ENCODE measurements around the gene MATK.
"Not testable (repeated sequence)": the region's sequence is repeated elsewhere in the genome, so short reads cannot be mapped to it uniquely, and the experiment has no call there.

The MATK gene

DNA sequence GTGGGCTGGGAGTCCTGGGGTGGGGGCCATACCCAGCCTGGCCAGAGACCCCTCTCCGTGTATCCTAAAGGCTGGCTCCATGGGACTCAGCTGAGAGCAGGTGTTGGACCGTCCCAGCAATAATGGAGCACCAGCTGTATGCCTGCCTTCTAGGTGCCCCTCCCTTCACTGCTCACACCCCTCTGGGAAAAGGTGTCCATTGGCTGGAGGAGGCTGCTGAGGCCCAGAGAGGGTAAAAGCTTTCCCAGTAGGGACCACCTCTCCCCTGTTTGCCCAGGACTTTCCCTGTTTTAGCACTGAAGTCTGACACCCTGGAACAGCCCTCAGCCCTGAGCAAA, 10.8 kb downstream of the MATK start:
- Mint-ChIP-seq H3K36me3 (ENCODE audit: low read depth) (no peaks in the 10 kb centered on the region), H3K4me1 (ENCODE audit: low read depth) (no peaks in the 10 kb centered on the region), H3K27ac (no peak overlapping the region), H3K9me3 (no peaks in the 10 kb centered on the region), H3K4me3 (no peak overlapping the region), H3K27me3 (ENCODE audit: low read depth) (no peaks in the 10 kb centered on the region)
- no peak for DNase-seq (ENCODE audit: low spot score)

DNA sequence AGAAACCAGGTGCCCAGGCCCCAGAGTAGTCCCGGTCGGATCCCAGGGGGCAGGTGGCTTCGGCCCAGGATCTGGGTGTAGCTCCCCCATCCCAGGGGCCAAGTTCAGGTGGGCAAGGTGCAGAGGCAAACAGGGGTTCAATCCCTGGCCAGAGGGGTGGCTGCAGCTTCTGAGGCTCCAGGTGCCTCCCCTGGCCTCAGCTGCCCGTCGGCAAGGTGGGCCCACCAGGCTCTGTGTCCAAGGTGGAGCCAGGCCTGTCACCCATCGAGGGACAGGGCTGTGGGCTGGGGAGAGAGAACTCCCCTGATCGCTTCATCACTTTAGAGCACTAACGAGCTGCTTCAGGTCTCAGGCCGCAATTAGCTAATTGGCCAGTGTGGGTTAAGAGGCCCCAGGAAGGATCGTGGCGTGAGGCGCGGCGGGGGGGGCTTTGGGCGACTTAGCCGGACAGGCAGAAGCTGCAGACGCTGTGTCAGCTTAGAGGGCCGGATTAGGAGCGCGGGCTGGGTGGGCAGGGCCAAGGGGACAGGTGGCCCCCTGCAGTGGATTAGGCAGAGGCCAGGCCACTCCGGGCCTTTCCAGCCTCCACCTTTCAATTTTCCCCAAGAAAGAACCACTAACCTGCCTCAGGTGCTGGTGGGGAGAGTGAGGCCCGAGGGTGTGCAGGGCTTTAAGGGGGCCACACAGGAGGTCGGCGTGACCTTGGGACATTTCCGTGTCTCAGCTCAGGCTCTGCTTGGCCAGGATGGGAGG, 11.4 kb downstream of the MATK start:
- Mint-ChIP-seq H3K27me3 (ENCODE audit: low read depth) (no peaks in the 10 kb centered on the region), H3K27ac (no peak overlapping the region), H3K4me1 (ENCODE audit: low read depth) (no peaks in the 10 kb centered on the region), H3K36me3 (ENCODE audit: low read depth) (no peaks in the 10 kb centered on the region), H3K9me3 (no peaks in the 10 kb centered on the region), H3K4me3 (no peak overlapping the region)
- no peak for DNase-seq (ENCODE audit: low spot score)

DNA sequence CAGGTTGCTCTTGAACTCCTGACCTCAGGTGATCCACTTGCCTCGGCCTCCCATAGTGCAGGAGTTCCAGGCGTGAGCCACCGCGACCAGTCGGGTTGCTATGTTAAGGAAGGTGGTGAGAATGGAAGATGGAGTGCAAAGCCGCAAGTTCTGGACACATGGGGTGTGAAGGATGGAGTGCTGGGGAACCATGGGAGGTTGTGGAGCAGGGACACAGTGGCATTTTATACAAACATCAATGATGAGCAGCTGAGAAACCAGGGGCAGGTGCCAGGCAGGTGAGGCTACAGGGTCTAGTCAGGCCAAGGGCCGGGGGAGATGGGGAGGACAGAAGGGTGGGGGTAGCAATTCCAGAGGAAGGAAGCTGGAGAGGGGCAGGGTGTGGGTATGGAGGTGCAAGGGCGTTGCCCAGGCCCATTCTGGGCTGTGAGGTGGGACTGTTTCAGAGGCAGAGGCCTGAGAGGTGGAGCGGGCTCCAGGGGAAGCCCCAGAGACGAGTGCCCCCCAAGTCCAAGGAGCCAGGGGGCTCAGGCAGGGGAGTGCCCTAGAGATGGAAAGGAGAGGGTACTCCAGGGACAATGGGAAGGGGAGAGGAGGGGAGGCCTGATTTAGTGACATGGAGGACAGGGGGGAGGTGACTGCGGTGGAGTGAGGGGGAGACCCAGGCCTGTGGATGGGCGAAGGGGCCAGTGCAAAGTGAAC, 12.2 kb downstream of the MATK start:
- H3K36me3 Mint-ChIP-seq (ENCODE audit: low read depth): peaks cover 1% of the 10 kb centered on the region
- no peak overlapping the region for H3K4me3 Mint-ChIP-seq
- no peak for DNase-seq (ENCODE audit: low spot score)
- H3K27ac Mint-ChIP-seq: no peak overlapping the region
- H3K9me3 Mint-ChIP-seq: no peaks in the 10 kb centered on the region
- no peaks in the 10 kb centered on the region for H3K27me3 Mint-ChIP-seq (ENCODE audit: low read depth)
- H3K4me1 Mint-ChIP-seq (ENCODE audit: low read depth): no peaks in the 10 kb centered on the region

DNA sequence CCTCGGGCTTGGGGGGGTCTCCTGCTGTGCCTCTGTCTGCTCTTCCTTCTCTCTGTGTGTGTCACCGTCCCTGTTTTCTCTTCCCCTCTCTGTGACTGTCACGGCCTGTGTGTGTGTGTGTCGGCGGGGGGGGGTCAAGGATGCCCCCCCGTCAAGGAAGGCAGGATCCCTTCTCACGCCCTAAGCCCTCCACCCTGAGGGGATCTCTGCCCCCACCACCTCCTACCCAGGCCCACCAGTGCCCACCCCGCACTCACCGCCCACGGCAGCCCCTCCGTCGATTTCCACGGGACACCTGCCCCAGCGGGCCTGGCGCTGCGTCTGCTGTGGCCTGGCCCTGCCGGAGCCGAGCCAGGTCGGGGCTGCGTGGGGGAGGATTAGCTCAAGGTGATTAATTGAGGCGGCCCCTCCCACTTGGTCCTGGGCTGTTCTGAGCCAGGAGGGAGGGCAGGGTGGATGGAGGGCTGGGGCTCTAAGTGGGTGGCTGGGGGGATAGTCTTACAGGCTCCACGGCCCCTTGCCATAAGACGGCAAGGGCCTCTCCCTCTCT, 14.2 kb downstream of the MATK start, which contains the start of gene RAX2:
Gene RAX2, minus strand, starts transcription at position 323 of the 550 bp plus-strand sequence. CDS start 486 bp downstream, outside the sequence.
- H3K4me1 Mint-ChIP-seq (ENCODE audit: low read depth): no peaks in the 10 kb centered on the region
- no peak within 1 kb of the TSS for H3K4me3 Mint-ChIP-seq
- no peak within 1 kb of the TSS for H3K27ac Mint-ChIP-seq
- no peaks in the 10 kb centered on the region for H3K9me3 Mint-ChIP-seq
- H3K27me3 Mint-ChIP-seq (ENCODE audit: low read depth): no peaks in the 10 kb centered on the region
- H3K36me3 Mint-ChIP-seq (ENCODE audit: low read depth): peaks cover 9% of the 10 kb centered on the region
- no peak for DNase-seq (ENCODE audit: low spot score)

DNA sequence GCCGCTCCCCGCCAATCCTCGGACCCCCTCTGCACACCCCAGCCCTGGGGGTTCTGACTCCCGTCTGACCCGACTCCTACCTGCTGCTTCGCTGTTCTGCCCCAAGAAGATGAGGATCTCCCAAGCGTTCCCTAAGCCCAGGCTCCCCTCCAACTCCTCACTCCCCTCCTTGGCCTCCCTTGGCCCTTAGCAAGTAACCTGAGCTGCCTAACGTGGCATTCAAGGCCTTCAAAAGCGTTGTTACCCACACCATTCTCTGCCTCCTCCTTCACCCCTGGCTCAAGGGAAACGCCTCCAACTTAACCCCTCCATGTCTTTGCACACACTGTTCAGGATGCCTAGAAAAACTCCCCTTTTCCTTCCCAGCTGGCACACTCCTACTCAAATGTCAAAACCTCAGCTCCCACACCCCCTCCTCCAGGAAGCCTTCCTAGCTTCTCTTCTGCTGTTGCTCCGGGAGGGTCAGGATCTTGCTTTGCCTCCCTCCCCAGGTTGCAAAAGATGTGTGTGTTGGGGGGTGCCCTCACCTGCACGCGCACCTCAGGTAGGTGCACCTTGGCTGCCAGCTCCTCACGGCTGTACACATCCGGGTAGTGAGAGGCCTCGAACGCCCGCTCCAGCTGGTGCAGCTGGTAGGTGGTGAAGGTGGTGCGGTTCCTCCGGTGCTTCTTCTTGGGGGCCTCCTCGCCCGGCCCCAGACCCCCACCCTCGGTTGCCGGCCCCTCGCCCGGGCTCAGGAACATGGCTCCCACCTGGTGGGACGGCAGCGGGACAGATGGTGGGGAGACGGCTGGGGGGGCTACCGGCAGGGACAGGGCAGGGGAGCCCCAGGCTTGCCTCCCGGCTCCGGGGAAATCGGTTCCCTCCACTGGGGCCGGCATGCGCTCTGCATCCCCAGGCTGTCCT, 14.9 kb downstream of the MATK start:
- H3K9me3 Mint-ChIP-seq: no peaks in the 10 kb centered on the region
- H3K36me3 Mint-ChIP-seq (ENCODE audit: low read depth): peaks cover 15% of the 10 kb centered on the region
- DNase-seq (ENCODE audit: low spot score): no peak
- peaks cover 6% of the 10 kb centered on the region for H3K4me1 Mint-ChIP-seq (ENCODE audit: low read depth)
- no peak overlapping the region for H3K27ac Mint-ChIP-seq
- no peak overlapping the region for H3K4me3 Mint-ChIP-seq
- no peaks in the 10 kb centered on the region for H3K27me3 Mint-ChIP-seq (ENCODE audit: low read depth)

DNA sequence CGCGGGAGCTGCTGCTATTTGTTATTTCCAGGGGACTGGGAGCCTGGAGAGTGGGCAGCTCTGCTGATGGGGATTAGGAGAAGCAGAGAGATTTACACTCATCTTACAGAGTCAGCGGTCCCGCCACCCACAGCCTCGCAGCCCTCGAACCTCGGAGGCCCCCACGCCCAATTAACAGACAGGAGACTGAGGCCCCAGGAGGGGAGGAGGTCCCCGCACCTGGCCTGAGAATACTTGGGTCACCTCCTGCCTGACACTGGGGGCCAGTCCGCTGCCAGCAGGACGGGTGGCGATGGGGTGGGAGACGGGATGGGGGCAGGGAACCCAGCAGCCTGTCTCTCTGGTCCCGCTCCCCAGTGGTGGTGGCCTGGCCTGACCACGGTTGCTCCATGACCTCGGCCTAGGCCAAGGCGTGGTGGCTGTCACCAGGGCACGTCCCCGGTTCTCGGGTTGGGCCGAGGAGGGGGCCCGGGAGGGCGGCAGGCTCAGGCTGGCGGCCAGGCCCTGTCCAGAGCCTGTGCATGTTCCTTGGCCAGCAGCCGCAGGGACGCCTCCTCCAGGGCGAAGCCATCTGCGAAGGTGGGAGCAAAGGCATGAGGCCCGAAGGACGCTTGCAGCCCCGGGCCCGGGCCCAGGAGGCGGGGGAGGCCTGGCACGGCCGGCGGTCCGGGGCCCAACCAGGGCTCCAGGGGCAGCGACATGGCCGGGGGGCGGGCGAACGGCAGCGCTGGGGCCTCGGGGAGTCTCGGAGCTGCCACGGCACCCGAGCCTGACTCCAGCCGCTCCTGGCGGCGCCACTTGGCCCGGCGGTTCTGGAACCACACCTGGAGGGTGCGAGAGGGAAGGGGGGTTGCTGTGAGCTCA, 15.8 kb downstream of the MATK start:
- peaks cover 7% of the 10 kb centered on the region for H3K4me1 Mint-ChIP-seq (ENCODE audit: low read depth)
- H3K27ac Mint-ChIP-seq: no peak overlapping the region
- H3K4me3 Mint-ChIP-seq: no peak overlapping the region
- H3K9me3 Mint-ChIP-seq: no peaks in the 10 kb centered on the region
- no peak for DNase-seq (ENCODE audit: low spot score)
- no peaks in the 10 kb centered on the region for H3K27me3 Mint-ChIP-seq (ENCODE audit: low read depth)
- H3K36me3 Mint-ChIP-seq (ENCODE audit: low read depth): peaks cover 16% of the 10 kb centered on the region

DNA sequence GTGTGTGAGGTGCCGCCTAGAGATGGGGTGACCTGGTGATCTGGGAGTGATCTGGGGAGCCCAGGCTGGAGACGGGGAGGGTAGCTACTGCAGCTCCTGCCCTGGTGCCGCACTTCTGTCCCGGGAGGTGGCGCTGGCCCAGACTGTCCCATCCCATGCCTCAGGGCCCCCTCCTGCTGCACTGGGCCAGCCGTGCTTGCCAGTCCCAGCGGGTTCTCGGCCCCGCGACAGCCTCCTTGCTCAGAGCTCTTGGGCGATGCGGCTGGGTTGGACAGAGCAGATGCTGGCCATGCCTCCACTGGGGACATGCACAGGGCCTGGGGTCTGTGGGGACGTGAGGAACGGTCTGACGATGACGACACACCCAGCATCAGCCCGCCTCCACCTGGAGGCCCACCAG, 16.7 kb downstream of the MATK start:
- Mint-ChIP-seq H3K36me3 (ENCODE audit: low read depth) (peaks cover 16% of the 10 kb centered on the region), H3K27ac (no peak overlapping the region), H3K4me3 (no peak overlapping the region), H3K9me3 (no peaks in the 10 kb centered on the region), H3K27me3 (ENCODE audit: low read depth) (no peaks in the 10 kb centered on the region), H3K4me1 (ENCODE audit: low read depth) (peaks cover 7% of the 10 kb centered on the region)
- no peak for DNase-seq (ENCODE audit: low spot score)

DNA sequence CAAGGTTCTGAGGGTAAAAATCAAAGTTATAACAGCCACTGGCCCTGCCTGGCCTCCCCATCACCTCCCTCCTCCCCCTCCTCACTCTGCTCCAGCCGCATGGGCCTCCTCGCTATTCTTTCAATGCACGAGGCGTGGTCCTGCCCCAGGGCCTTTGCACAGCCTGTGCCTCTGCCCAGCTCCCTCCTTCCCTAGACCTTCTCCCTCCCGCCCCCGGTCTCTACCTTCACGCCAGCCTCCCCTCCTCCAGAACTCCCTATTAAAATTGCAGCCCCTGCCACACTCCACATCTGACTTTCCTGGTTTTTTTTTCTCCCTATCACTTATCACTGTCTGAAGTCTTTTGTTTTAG, 17.5 kb downstream of the MATK start:
- Mint-ChIP-seq H3K9me3 (no peaks in the 10 kb centered on the region), H3K4me1 (ENCODE audit: low read depth) (peaks cover 7% of the 10 kb centered on the region), H3K36me3 (ENCODE audit: low read depth) (peaks cover 16% of the 10 kb centered on the region), H3K27me3 (ENCODE audit: low read depth) (no peaks in the 10 kb centered on the region), H3K4me3 (no peak overlapping the region), H3K27ac (peak overlapping the region; percentile 58)
- no peak for DNase-seq (ENCODE audit: low spot score)

DNA sequence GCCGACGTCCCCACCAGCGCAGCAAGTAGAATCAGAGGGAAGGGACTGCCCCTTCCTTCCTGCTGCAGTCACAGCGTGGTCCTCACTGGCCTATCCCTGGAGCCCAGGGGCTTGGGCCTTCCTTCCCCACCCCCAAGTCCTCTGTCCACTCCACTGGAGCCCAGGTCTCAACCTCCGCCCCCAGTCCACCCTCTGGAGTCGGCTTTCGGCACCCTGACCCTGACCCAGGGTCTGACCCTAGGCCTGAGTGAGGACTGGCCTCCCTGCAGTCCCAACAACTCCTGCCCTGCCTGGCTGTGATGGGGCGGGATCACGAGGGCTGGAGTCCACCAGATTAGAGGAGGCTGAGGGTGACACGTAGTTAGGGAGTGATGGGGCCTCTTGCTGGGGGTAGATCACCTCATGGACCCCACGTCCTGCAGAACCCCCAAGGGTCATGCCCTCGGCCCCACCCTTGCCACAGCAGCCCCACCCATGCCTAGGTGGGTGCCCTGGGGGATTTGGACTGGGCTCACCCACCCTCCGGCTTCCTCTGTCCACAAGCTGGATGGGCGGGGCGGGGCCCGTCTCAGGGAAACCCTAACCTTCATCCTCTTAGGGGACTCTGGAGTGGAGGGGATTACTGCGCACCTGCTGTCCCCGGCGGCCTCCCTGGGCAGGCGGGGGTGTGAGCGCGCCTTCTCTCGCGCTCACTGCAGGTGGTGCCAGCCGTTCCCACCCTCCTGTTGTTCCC, 18.0 kb downstream of the MATK start:
- Mint-ChIP-seq H3K36me3 (ENCODE audit: low read depth) (peaks cover 18% of the 10 kb centered on the region), H3K9me3 (no peaks in the 10 kb centered on the region), H3K27me3 (ENCODE audit: low read depth) (no peaks in the 10 kb centered on the region), H3K27ac (no peak overlapping the region), H3K4me1 (ENCODE audit: low read depth) (peaks cover 8% of the 10 kb centered on the region), H3K4me3 (no peak overlapping the region)
- DNase-seq (ENCODE audit: low spot score): no peak

DNA sequence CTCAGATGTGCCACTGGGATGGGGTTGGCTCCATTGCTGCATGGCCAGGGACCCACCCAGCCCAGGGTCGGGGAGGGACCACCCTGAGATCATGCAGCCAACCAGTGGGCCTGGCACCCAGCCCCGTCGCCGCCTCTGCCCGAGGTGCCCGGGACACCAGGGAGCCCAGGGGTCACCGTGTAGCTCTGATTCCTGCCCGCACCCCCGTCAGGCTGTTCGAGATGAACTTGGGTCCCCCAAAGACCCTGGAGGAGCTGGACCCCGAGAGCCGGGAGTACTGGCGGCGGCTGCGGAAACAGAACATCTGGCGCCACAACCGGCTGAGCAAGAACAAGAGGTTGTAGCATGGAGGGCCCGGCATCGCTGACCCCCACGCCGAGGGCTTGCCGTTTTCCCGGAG, 19.1 kb downstream of the MATK start:
- Mint-ChIP-seq H3K36me3 (ENCODE audit: low read depth) (peaks cover 22% of the 10 kb centered on the region), H3K9me3 (no peaks in the 10 kb centered on the region), H3K4me1 (ENCODE audit: low read depth) (peaks cover 16% of the 10 kb centered on the region), H3K27me3 (ENCODE audit: low read depth) (peaks cover 3% of the 10 kb centered on the region), H3K4me3 (no peak overlapping the region), H3K27ac (no peak overlapping the region)
- no peak for DNase-seq (ENCODE audit: low spot score)

DNA sequence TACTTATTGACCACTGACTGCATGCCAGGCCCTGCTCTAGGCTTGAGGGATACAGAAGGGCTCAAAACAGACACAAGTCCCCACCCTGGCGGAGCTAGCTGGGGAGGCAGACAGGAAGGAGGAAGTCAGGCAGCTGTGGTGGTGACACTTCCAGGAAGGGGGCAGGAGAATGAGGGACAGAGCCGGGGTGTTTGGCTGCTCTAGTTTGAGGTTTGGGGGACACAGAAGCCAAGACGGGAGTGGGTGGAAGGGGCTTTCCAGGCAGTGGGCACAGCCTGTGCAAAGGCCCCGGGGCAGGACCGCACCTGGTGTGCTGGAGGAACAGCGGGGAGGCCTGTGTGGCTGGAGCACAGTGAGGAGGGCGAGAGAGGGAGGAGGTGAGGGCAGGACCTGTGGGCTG, 19.7 kb downstream of the MATK start:
- peaks cover 22% of the 10 kb centered on the region for H3K36me3 Mint-ChIP-seq (ENCODE audit: low read depth)
- peak overlapping the region; percentile 29 for H3K4me3 Mint-ChIP-seq
- peaks cover 3% of the 10 kb centered on the region for H3K27me3 Mint-ChIP-seq (ENCODE audit: low read depth)
- H3K9me3 Mint-ChIP-seq: no peaks in the 10 kb centered on the region
- H3K27ac Mint-ChIP-seq: peak overlapping the region; percentile 80
- peaks cover 21% of the 10 kb centered on the region for H3K4me1 Mint-ChIP-seq (ENCODE audit: low read depth)
- DNase-seq (ENCODE audit: low spot score): no peak

DNA sequence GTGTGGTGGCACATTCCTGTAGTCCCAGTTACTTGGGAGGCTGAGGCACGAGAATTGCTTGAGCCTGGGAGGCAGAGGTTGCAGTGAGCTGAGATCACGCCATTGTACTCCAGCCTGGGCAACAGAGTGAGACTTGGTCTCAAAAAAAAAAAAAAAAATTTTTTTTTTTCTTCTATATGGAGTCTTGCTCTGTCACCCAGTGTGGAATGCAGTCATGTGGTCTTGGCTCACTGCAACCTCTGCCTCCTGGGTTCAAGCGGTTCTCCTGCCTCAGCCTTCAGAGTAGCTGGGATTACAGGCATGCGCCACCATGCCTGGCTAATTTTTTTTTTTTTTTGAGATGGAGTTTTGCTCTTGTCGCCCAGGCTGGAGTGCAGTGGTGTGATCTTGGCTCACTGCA, 20.4 kb downstream of the MATK start:
- not testable (repeated sequence) for H3K27ac Mint-ChIP-seq; DNase-seq (ENCODE audit: low spot score); H3K4me3 Mint-ChIP-seq; H3K27me3 Mint-ChIP-seq (ENCODE audit: low read depth); H3K9me3 Mint-ChIP-seq
- Mint-ChIP-seq H3K4me1 (ENCODE audit: low read depth) (peaks cover 24% of the 10 kb centered on the region), H3K36me3 (ENCODE audit: low read depth) (peaks cover 27% of the 10 kb centered on the region)

DNA sequence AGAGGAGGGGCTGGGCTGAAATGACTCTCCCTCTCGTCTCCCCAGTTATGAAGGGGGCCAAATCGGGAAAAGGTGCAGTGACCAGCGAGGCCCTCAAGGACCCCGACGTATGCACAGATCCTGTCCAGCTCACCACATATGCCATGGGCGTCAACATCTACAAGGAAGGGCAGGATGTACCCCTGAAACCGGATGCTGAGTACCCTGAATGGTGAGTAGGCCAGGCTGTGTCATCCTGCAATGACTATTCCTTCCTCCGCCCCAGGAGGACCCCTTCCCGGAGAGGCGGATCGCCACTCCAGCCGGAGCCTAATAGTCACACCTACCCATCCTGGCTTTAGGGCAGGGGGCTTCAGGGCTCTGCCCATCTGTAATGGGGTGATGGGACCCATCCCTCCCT, 21.1 kb downstream of the MATK start:
- peaks cover 3% of the 10 kb centered on the region for H3K27me3 Mint-ChIP-seq (ENCODE audit: low read depth)
- H3K27ac Mint-ChIP-seq: no peak overlapping the region
- H3K4me3 Mint-ChIP-seq: no peak overlapping the region
- H3K9me3 Mint-ChIP-seq: no peaks in the 10 kb centered on the region
- DNase-seq (ENCODE audit: low spot score): no peak
- peaks cover 24% of the 10 kb centered on the region for H3K4me1 Mint-ChIP-seq (ENCODE audit: low read depth)
- peaks cover 27% of the 10 kb centered on the region for H3K36me3 Mint-ChIP-seq (ENCODE audit: low read depth)
